ENCODE measurements around the gene PPRC1. TPM values are rescaled to one million over a fixed set of nuclear protein-coding genes. Genes with fewer than 3 reads are reported as not detected.

PPRC1 gene
- total and polyA plus RNA-seq, 2 experiments from 2014 or later = 43.2 to 67.5 TPM

- H3K9me3 Mint-ChIP-seq = no peaks in the 10 kb centered on the region
- H2AFZ ChIP-seq = no peak overlapping the region
- H3K27me3 Mint-ChIP-seq (ENCODE audit: insufficient read depth, low read depth, poor library complexity) = peaks cover 14% of the 10 kb centered on the region
- H3K4me2 ChIP-seq = no peak overlapping the region
- H3K9me2 ChIP-seq (ENCODE audit: insufficient read depth) = no peaks in the 10 kb centered on the region
- no peak for ATAC-seq
- H3F3A ChIP-seq (replicated peaks; ENCODE audit: low read depth) = peaks cover 42% of the 10 kb centered on the region
- H3K4me3 ChIP-seq = 0 out of 2 replicates have a peak overlapping the region, but pooled peaks have one; percentile 13
- peak overlapping the region; percentile 59; the same call in 1 of the 2 replicates for H3K27ac Mint-ChIP-seq
- no peak for DNase-seq (ENCODE audit: low spot score)
- H4K20me1 ChIP-seq (replicated peaks; ENCODE audit: insufficient read depth) = peaks cover 52% of the 10 kb centered on the region
- peak overlapping the region; percentile 58; the same call in 1 of the 2 replicates for H3K27ac ChIP-seq (ENCODE audit: low read depth)
- no peak for TF ChIP-seq ZNF114 (CRISPR knock-in tag; IDR thresholded peaks at IDR 0.05)
- no peak for TF ChIP-seq EZH2phosphoT487 (IDR thresholded peaks at IDR 0.05; ENCODE audit: unreplicated experiment)
- no peak for TF ChIP-seq ZNF462 (CRISPR knock-in tag; IDR thresholded peaks at IDR 0.05)
- peaks cover 14% of the 10 kb centered on the region for H3K4me1 ChIP-seq (ENCODE audit: insufficient read depth)
- peaks cover 65% of the 10 kb centered on the region for H3K79me2 ChIP-seq (replicated peaks; ENCODE audit: insufficient read depth)
- no peaks in the 10 kb centered on the region for H3K27me3 ChIP-seq (ENCODE audit: insufficient read depth)
- peaks cover 22% of the 10 kb centered on the region for H3K4me1 Mint-ChIP-seq
- H3K36me3 Mint-ChIP-seq (ENCODE audit: low read depth) = peaks cover 92% of the 10 kb centered on the region
- peaks cover 51% of the 10 kb centered on the region for H3K36me3 ChIP-seq (ENCODE audit: insufficient read depth)
- peak overlapping the region; percentile 58; the same call in 2 of the 3 replicates for H3K4me3 Mint-ChIP-seq
Observed at GRCh38 chr10:102154466-102155116, 21.8 kb downstream of the PPRC1 start.

DNA sequence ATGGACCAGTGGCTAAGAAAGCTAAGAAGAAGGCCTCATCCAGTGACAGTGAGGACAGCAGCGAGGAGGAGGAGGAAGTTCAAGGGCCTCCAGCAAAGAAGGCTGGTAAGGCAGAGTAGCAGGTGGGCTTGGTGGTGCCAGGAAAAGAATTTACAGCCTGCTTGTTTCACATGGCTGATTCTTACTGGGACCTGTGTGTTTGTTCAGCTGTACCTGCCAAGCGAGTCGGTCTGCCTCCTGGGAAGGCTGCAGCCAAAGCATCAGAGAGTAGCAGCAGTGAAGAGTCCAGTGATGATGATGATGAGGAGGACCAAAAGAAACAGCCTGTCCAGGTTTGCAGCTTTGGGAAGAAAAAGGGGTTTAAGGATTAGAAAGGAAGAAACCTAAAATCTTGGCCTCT, 24.4 kb downstream of the PPRC1 start:
- Histone ChIP-seq H4K20me1 (replicated peaks; ENCODE audit: insufficient read depth) (peaks cover 64% of the 10 kb centered on the region), H3K9me2 (ENCODE audit: insufficient read depth) (no peaks in the 10 kb centered on the region), H3K27me3 (ENCODE audit: insufficient read depth) (no peaks in the 10 kb centered on the region), H2AFZ (no peak overlapping the region), H3K4me1 (ENCODE audit: insufficient read depth) (peaks cover 10% of the 10 kb centered on the region), H3K4me3 (no peak overlapping the region), H3K79me2 (replicated peaks; ENCODE audit: insufficient read depth) (peaks cover 65% of the 10 kb centered on the region), H3K27ac (ENCODE audit: low read depth) (0 out of 2 replicates have a peak overlapping the region, but pooled peaks have one; percentile 55), H3K36me3 (ENCODE audit: insufficient read depth) (peaks cover 69% of the 10 kb centered on the region), H3K4me2 (no peak overlapping the region), H3F3A (replicated peaks; ENCODE audit: low read depth) (peaks cover 35% of the 10 kb centered on the region)
- DNase-seq (ENCODE audit: low spot score) (no peak), ATAC-seq (no peak)
- Mint-ChIP-seq H3K27me3 (ENCODE audit: insufficient read depth, low read depth, poor library complexity) (peaks cover 15% of the 10 kb centered on the region), H3K4me3 (no peak overlapping the region; the same call in 2 of the 3 replicates), H3K4me1 (peaks cover 6% of the 10 kb centered on the region), H3K36me3 (ENCODE audit: low read depth) (peaks cover 98% of the 10 kb centered on the region), H3K9me3 (no peaks in the 10 kb centered on the region), H3K27ac (no peak overlapping the region)
- TF ChIP-seq STAT1 (IDR thresholded peaks at IDR 0.05; ENCODE audit: unreplicated experiment) (no peak), CREB1 (CRISPR knock-in tag; IDR thresholded peaks at IDR 0.05; ENCODE audit: low read depth) (no peak), ZNF114 (CRISPR knock-in tag; IDR thresholded peaks at IDR 0.05) (no peak), POLR2AphosphoS5 (IDR thresholded peaks at IDR 0.05; ENCODE audit: low read depth) (no peak), EZH2phosphoT487 (IDR thresholded peaks at IDR 0.05; ENCODE audit: unreplicated experiment) (no peak), ZNF331 (CRISPR knock-in tag; IDR thresholded peaks at IDR 0.05; ENCODE audit: low read depth) (no peak), NANOG (IDR thresholded peaks at IDR 0.05; ENCODE audit: borderline replicate concordance) (no peak), EZH2 (IDR thresholded peaks at IDR 0.05; ENCODE audit: low read depth, unreplicated experiment) (no peak), JUNB (IDR thresholded peaks at IDR 0.05; ENCODE audit: unreplicated experiment) (no peak), REST (IDR thresholded peaks at IDR 0.05; ENCODE audit: unreplicated experiment) (no peak)
